NT2/D1 (cell line): ENCODE data around the gene BRIX1.

Experiments used
- YY1 ChIP-seq: IDR thresholded peaks from 2 replicates; pipeline ENCODE4 v1.6.1; 2011; ENCODE audit not compliant: insufficient read length, insufficient read depth
- ZNF274 ChIP-seq: IDR thresholded peaks from 2 replicates; pipeline ENCODE4 v1.6.1; 2011; ENCODE audit warnings: mild to moderate bottlenecking, low read depth, low read length

- TF ChIP-seq YY1 = no peak
- no peak for TF ChIP-seq ZNF274
Observed at GRCh38 chr5:34930462-34930844, 14.9 kb downstream of the BRIX1 start.
